ENCODE results near the gene MTHFS.

Gene MTHFS

GRCh38 chr15:79804838-79805237, 92.0 kb downstream of the MTHFS start:
- no peak for TF ChIP-seq CTCF (IDR thresholded peaks at IDR 0.05; ENCODE audit: low read depth, low read length)
- no peak overlapping the region for H3K4me3 ChIP-seq (replicated peaks in 1 of 2; ENCODE audit: low read depth in 2 of 2, low read length in 2 of 2)
- DNase-seq (ENCODE audit: low read depth in 2 of 2), result no peak

DNA sequence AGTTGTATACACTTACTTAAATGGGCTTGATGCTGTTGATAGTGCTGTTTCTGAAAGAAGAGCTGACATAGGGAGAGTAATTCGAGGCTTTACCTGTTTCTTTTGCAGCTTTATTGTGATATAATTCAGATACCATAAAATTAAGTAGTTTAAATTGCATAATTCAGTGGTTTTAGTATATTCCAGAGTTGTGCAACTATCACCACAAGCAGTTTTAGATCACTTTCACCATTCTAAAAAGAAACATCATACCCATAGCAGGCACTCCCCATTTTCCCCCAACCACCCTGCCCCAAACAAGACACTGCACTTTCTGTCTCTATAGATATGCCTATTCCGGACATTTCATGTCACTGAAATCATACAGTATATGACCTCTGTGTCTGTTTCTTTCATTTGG, 98.5 kb downstream of the MTHFS start:
- TF ChIP-seq CTCF (IDR thresholded peaks at IDR 0.05; ENCODE audit: low read depth, low read length), result no peak
- DNase-seq (ENCODE audit: low read depth in 2 of 2), result peak in 1 of 2 donors; percentile 8
- H3K4me3 ChIP-seq (replicated peaks in 1 of 2; ENCODE audit: low read depth in 2 of 2, low read length in 2 of 2), result no peak overlapping the region
